RWPE2 (cell line): ENCODE data around the gene NDUFS6.

Experiments used
- ATAC-seq: fragments of 200-7000 bp; cut with Tn5 transposase; 3 replicates; pipeline ENCODE4 v1.9.1; 2021; ENCODE audit warnings: low read depth
- DNase-seq: peaks from one replicate; pipeline ENCODE4 v3.0.0-alpha.2; 2020; ENCODE audit warnings: low spot score
- H3K27ac ChIP-seq: fragments of 450-650 bp; 2 replicates; pipeline ENCODE4 v1.5.1; 2017; ENCODE audit warnings: mild to moderate bottlenecking; ENCODE audit not compliant: poor library complexity, severe bottlenecking
- H3K27me3 ChIP-seq: fragments of 250-450 bp; sonication (Bioruptor Pico); 2 replicates; pipeline ENCODE4 v1.5.1; 2021; ENCODE audit warnings: mild to moderate bottlenecking, moderate library complexity; ENCODE audit not compliant: insufficient read depth, poor library complexity, severe bottlenecking
- H3K36me3 ChIP-seq: fragments of 250-450 bp; sonication (Bioruptor Pico); 2 replicates; pipeline ENCODE4 v1.5.1; 2020; ENCODE audit warnings: low read depth, mild to moderate bottlenecking, moderate library complexity
- H3K4me1 ChIP-seq: fragments of 250-450 bp; sonication (Bioruptor Pico); 2 replicates; pipeline ENCODE4 v1.5.1; 2021; ENCODE audit warnings: mild to moderate bottlenecking, moderate library complexity; ENCODE audit not compliant: insufficient read depth, poor library complexity, severe bottlenecking
- H3K4me3 ChIP-seq: fragments of 250-450 bp; sonication (Bioruptor Pico); 2 replicates; pipeline ENCODE4 v1.5.1; 2021; ENCODE audit warnings: mild to moderate bottlenecking, moderate library complexity; ENCODE audit not compliant: severe bottlenecking
- H3K9me3 ChIP-seq: fragments of 250-450 bp; sonication (Bioruptor Pico); 2 replicates; pipeline ENCODE4 v1.5.1; 2021; ENCODE audit warnings: mild to moderate bottlenecking, moderate library complexity; ENCODE audit not compliant: severe bottlenecking
- CTCF ChIP-seq: fragments of 450-650 bp; IDR thresholded peaks from one replicate; pipeline ENCODE4 v1.5.1; 2017; ENCODE audit warnings: mild to moderate bottlenecking, moderate library complexity; ENCODE audit not compliant: poor library complexity, severe bottlenecking

NDUFS6 gene

GRCh38 chr5:1847056-1847455 lies 45.8 kb downstream of the NDUFS6 start:
- H3K36me3 ChIP-seq, result no peaks in the 10 kb centered on the region
- H3K4me3 ChIP-seq, result no peak overlapping the region
- no peak for ATAC-seq
- no peaks in the 10 kb centered on the region for H3K4me1 ChIP-seq
- TF ChIP-seq CTCF, result no peak
- H3K27me3 ChIP-seq, result peaks cover 17% of the 10 kb centered on the region
- DNase-seq, result peak; percentile 57
- H3K27ac ChIP-seq, result no peak overlapping the region
- H3K9me3 ChIP-seq, result no peaks in the 10 kb centered on the region

GRCh38 chr5:1847611-1848010 lies 46.4 kb downstream of the NDUFS6 start:
- peaks cover 13% of the 10 kb centered on the region for H3K27me3 ChIP-seq
- H3K27ac ChIP-seq, result no peak overlapping the region
- TF ChIP-seq CTCF, result no peak
- no peak for DNase-seq
- H3K4me1 ChIP-seq, result no peaks in the 10 kb centered on the region
- H3K9me3 ChIP-seq, result no peaks in the 10 kb centered on the region
- ATAC-seq, result no peak
- H3K4me3 ChIP-seq, result no peak overlapping the region
- H3K36me3 ChIP-seq, result no peaks in the 10 kb centered on the region

- no peaks in the 10 kb centered on the region for H3K36me3 ChIP-seq
- ATAC-seq, result peak; percentile 57
- no peaks in the 10 kb centered on the region for H3K9me3 ChIP-seq
- H3K27ac ChIP-seq, result no peak overlapping the region
- peaks cover 20% of the 10 kb centered on the region for H3K27me3 ChIP-seq
- no peak for DNase-seq
- no peak for TF ChIP-seq CTCF
- H3K4me1 ChIP-seq, result no peaks in the 10 kb centered on the region
- H3K4me3 ChIP-seq, result no peak overlapping the region
Measured at GRCh38 chr5:1850324-1851154, 49.3 kb downstream of the NDUFS6 start.

- no peaks in the 10 kb centered on the region for H3K4me1 ChIP-seq
- H3K4me3 ChIP-seq, result no peak overlapping the region
- ATAC-seq, result 0 out of 3 replicates have a peak, but pooled peaks have one; percentile 4
- no peak for TF ChIP-seq CTCF
- no peak overlapping the region for H3K27ac ChIP-seq
- H3K9me3 ChIP-seq, result no peaks in the 10 kb centered on the region
- no peaks in the 10 kb centered on the region for H3K36me3 ChIP-seq
- DNase-seq, result no peak
- H3K27me3 ChIP-seq, result peaks cover 20% of the 10 kb centered on the region
Measured at GRCh38 chr5:1851290-1851934, 50.2 kb downstream of the NDUFS6 start.
